HEK293 (cell line): ENCODE results near the gene LDLRAD4.

Experiments used
- CTCF ChIA-PET: fragments of 350-600 bp; formaldehyde crosslinking; extraction: SDS; loops from one replicate; lab custom pipeline; 2021; ENCODE audit warnings: antibody characterized with exemption; lab: Yijun Ruan, JAX
- POLR2A ChIA-PET: fragments of 300-600 bp; formaldehyde crosslinking; extraction: SDS; loops from one replicate; lab custom pipeline; 2020; ENCODE audit warnings: antibody characterized with exemption, inconsistent platforms; lab: Yijun Ruan, JAX
- H3K27ac ChIP-seq: fragments of 200-500 bp; sonication (Bioruptor generic); 2 replicates; pipeline ENCODE4 v1.5.1; 2014; ENCODE audit warnings: low read depth, low read length, control low read depth, inconsistent platforms; ENCODE audit errors: extremely low read depth
- H3K36me3 ChIP-seq, 2 experiments: fragments of 200-500 bp in 1 of 2; sonication (Bioruptor generic) in 1 of 2; 1 replicate in 1 of 2; 2 replicates in 1 of 2; pipeline ENCODE4 v1.5.1; 2014 to 2017; ENCODE audit warnings: inconsistent platforms in 2 of 2, low read length in 2 of 2; ENCODE audit not compliant: control insufficient read depth in 2 of 2, insufficient read depth in 1 of 2
- H3K4me1 ChIP-seq: fragments of 200-500 bp; sonication (Bioruptor generic); 2 replicates; pipeline ENCODE4 v1.5.1; 2014; ENCODE audit warnings: mild to moderate bottlenecking, low read length, inconsistent platforms; ENCODE audit not compliant: control insufficient read depth, insufficient read depth
- H3K4me3 ChIP-seq: 2 replicates; pipeline ENCODE4 v1.5.1; 2011; ENCODE audit warnings: low read depth, mild to moderate bottlenecking, control low read depth, low read length, moderate library complexity
- H3K9me3 ChIP-seq: fragments of 200-500 bp; sonication (Bioruptor generic); 2 replicates; pipeline ENCODE4 v1.5.1; 2014; ENCODE audit warnings: low read depth, low read length, inconsistent platforms; ENCODE audit not compliant: control insufficient read depth, insufficient read depth
- AEBP2 ChIP-seq: fragments of 450-650 bp; formaldehyde crosslinking; IDR thresholded peaks from 2 replicates; pipeline ENCODE4 v1.5.1; 2016; ENCODE audit warnings: missing biosample characterization, missing genetic modification characterization, borderline replicate concordance
- FEZF1 ChIP-seq: fragments of 450-650 bp; formaldehyde crosslinking; IDR thresholded peaks from 2 replicates; pipeline ENCODE4 v1.5.1; 2016; ENCODE audit warnings: missing biosample characterization, missing genetic modification characterization
- GLIS1 ChIP-seq: fragments of 450-650 bp; formaldehyde crosslinking; IDR thresholded peaks from 2 replicates; pipeline ENCODE4 v1.5.1; 2016; ENCODE audit warnings: missing biosample characterization, missing genetic modification characterization
- KLF1 ChIP-seq: fragments of 450-650 bp; formaldehyde crosslinking; IDR thresholded peaks from 2 replicates; pipeline ENCODE4 v1.5.1; 2016; ENCODE audit warnings: missing biosample characterization, missing genetic modification characterization
- OVOL3 ChIP-seq: fragments of 450-650 bp; formaldehyde crosslinking; IDR thresholded peaks from 2 replicates; pipeline ENCODE4 v1.5.1; 2016; ENCODE audit warnings: missing biosample characterization, missing genetic modification characterization
- PATZ1 ChIP-seq: fragments of 450-650 bp; formaldehyde crosslinking; IDR thresholded peaks from 2 replicates; pipeline ENCODE4 v1.5.1; 2016; ENCODE audit warnings: missing biosample characterization, missing genetic modification characterization
- PRDM6 ChIP-seq: fragments of 450-650 bp; formaldehyde crosslinking; IDR thresholded peaks from 2 replicates; pipeline ENCODE4 v1.5.1; 2017; ENCODE audit warnings: missing biosample characterization, missing genetic modification characterization
- TRIM28 ChIP-seq: IDR thresholded peaks from 2 replicates; pipeline ENCODE4 v1.6.1; 2011; ENCODE audit warnings: low read length, control low read depth, borderline replicate concordance
- ZBTB20 ChIP-seq: fragments of 450-650 bp; formaldehyde crosslinking; IDR thresholded peaks from 2 replicates; pipeline ENCODE4 v1.5.1; 2016; ENCODE audit warnings: missing biosample characterization, missing genetic modification characterization
- ZBTB8A ChIP-seq: fragments of 450-650 bp; formaldehyde crosslinking; IDR thresholded peaks from 2 replicates; pipeline ENCODE4 v1.5.1; 2016; ENCODE audit warnings: missing biosample characterization, missing genetic modification characterization
- ZFHX2 ChIP-seq: fragments of 450-650 bp; formaldehyde crosslinking; conservative IDR thresholded peaks from 2 replicates; pipeline ENCODE4 v1.5.1; 2016; ENCODE audit warnings: missing biosample characterization, missing genetic modification characterization
- ZIC2 ChIP-seq: fragments of 450-650 bp; formaldehyde crosslinking; IDR thresholded peaks from 2 replicates; pipeline ENCODE4 v1.5.1; 2016; ENCODE audit warnings: missing biosample characterization, missing genetic modification characterization
- ZNF335 ChIP-seq: fragments of 450-650 bp; formaldehyde crosslinking; conservative IDR thresholded peaks from 2 replicates; pipeline ENCODE4 v1.5.1; 2016; ENCODE audit warnings: missing biosample characterization, missing genetic modification characterization
- ZNF366 ChIP-seq: fragments of 450-650 bp; formaldehyde crosslinking; conservative IDR thresholded peaks from 2 replicates; pipeline ENCODE4 v1.5.1; 2016; ENCODE audit warnings: missing biosample characterization, missing genetic modification characterization
- ZNF449 ChIP-seq: fragments of 450-650 bp; formaldehyde crosslinking; IDR thresholded peaks from 2 replicates; pipeline ENCODE4 v1.5.1; 2017; ENCODE audit warnings: missing biosample characterization, mild to moderate bottlenecking, missing genetic modification characterization, moderate library complexity
- ZNF548 ChIP-seq: fragments of 450-650 bp; formaldehyde crosslinking; IDR thresholded peaks from 2 replicates; pipeline ENCODE4 v1.5.1; 2016; ENCODE audit warnings: missing biosample characterization, missing genetic modification characterization
- ZNF555 ChIP-seq: fragments of 450-650 bp; formaldehyde crosslinking; conservative IDR thresholded peaks from 2 replicates; pipeline ENCODE4 v1.5.1; 2017; ENCODE audit warnings: missing biosample characterization, mild to moderate bottlenecking, missing genetic modification characterization, inconsistent platforms
- ZNF610 ChIP-seq: fragments of 450-650 bp; formaldehyde crosslinking; IDR thresholded peaks from 2 replicates; pipeline ENCODE4 v1.5.1; 2016; ENCODE audit warnings: missing biosample characterization, missing genetic modification characterization, borderline replicate concordance
- ZNF645 ChIP-seq: fragments of 450-650 bp; formaldehyde crosslinking; IDR thresholded peaks from 2 replicates; pipeline ENCODE4; 2016; ENCODE audit warnings: missing biosample characterization, missing genetic modification characterization
- ZXDB ChIP-seq: fragments of 450-650 bp; formaldehyde crosslinking; IDR thresholded peaks from 2 replicates; pipeline ENCODE4 v1.5.1; 2016; ENCODE audit warnings: missing biosample characterization, missing genetic modification characterization
- TF ChIP-seq, protein P1 (sequence below): fragments of 450-650 bp; formaldehyde crosslinking; IDR thresholded peaks from 2 replicates; pipeline ENCODE4 v1.5.1; 2016; ENCODE audit warnings: missing biosample characterization, missing genetic modification characterization

Gene LDLRAD4

DNA sequence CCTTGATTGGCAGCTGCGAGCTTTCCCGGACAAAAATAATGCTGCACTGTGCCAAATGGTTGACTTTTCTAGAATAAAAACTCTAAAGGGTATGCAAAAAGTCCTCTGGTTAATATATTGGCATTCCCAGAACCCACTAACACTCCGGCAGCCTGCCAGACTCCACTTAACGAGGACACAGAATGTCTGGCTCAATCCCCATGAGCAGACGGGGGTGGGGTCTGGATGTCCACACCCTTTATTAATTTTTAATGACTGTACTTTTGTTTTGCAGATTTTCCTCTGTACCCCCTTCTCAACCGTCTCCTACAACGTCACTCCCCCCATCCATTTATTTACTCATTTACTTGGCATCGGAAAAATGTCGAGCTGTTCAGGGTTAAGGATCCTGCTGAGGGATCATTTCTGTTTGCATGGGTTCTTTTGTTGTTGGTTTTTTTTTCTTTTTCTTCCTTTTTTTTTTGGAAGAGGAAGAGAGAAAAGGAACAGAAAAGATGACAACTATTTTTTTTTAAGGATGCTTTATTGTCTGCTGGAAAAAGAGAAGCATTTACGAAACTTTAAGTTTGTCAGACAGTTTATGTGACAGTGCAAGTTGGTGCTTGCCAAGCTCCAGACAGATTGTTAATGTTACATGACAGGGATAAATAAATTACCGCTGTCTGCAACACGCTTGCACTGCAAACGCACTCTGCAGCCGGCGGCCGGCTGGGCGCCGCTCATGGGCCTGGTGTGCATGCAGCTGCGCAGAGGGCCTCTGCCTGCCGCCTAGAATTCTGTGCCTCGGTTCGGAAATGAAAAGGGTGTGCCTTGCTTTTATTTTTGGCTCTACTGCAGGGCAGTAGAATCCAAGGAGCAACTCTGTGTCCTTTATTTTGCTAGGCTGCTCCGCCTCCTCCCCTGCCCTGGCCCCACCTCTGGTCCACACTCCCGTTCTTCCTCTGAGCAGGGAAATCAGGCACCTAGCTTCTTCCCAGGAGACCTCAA lies 3.6 kb downstream of the LDLRAD4 start (continued):
- TF ChIP-seq, protein P1, sequence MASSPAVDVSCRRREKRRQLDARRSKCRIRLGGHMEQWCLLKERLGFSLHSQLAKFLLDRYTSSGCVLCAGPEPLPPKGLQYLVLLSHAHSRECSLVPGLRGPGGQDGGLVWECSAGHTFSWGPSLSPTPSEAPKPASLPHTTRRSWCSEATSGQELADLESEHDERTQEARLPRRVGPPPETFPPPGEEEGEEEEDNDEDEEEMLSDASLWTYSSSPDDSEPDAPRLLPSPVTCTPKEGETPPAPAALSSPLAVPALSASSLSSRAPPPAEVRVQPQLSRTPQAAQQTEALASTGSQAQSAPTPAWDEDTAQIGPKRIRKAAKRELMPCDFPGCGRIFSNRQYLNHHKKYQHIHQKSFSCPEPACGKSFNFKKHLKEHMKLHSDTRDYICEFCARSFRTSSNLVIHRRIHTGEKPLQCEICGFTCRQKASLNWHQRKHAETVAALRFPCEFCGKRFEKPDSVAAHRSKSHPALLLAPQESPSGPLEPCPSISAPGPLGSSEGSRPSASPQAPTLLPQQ = peak; percentile 62
- TF ChIP-seq ZNF335 = peak; percentile 93
- TF ChIP-seq ZBTB8A (tag by site-specific recombination) = peak; percentile 45
- peak; percentile 55; the same call in 1 of the 2 replicates for TF ChIP-seq TRIM28
- no peak for TF ChIP-seq AEBP2 (tag by site-specific recombination)
- peak; percentile 92 for TF ChIP-seq ZNF449 (tag by site-specific recombination)
- TF ChIP-seq KLF1 (tag by site-specific recombination) = peak; percentile 31
- no peak for TF ChIP-seq ZNF645 (tag by site-specific recombination)
- TF ChIP-seq ZNF610 = 0 out of 2 replicates have a peak, but pooled peaks have one; percentile 30
- TF ChIP-seq PRDM6 (tag by site-specific recombination) = peak; percentile 87
- TF ChIP-seq OVOL3 = peak; percentile 23; the same call in 1 of the 2 replicates

GRCh38 chr18:13222856-13223281 lies 4.3 kb downstream of the LDLRAD4 start:
- peak overlapping the region; percentile 93 for H3K27ac ChIP-seq
- ChIA-PET POLR2A (interaction anchor here (2.0 kb wide), 1 partner anchor 8 kb away, joined by 4 read pairs; no protein-coding TSS in a partner anchor), CTCF (interaction anchor here (0.9 to 1.2 kb wide), 2 partner anchors 63 to 64 kb away, joined by 3 to 4 read pairs; no protein-coding TSS in a partner anchor)
- no peaks in the 10 kb centered on the region for H3K9me3 ChIP-seq
- no peaks in the 10 kb centered on the region for H3K36me3 ChIP-seq
- no peak overlapping the region for H3K4me3 ChIP-seq
- peaks cover 49% of the 10 kb centered on the region for H3K4me1 ChIP-seq
- peak; percentile 22; the same call in 1 of the 2 replicates for TF ChIP-seq GLIS1 (tag by site-specific recombination)
- peak; percentile 55 for TF ChIP-seq FEZF1 (tag by site-specific recombination)
- TF ChIP-seq ZNF548 (tag by site-specific recombination) = no peak
- TF ChIP-seq, protein P1 = 0 out of 2 replicates have a peak, but pooled peaks have one; percentile 7
- 0 out of 2 replicates have a peak, but pooled peaks have one; percentile 5 for TF ChIP-seq ZFHX2 (tag by site-specific recombination)
- no peak for TF ChIP-seq ZIC2 (tag by site-specific recombination)
- TF ChIP-seq ZBTB20 = peak; percentile 64; the same call in 1 of the 2 replicates
- 0 out of 2 replicates have a peak, but pooled peaks have one; percentile 18 for TF ChIP-seq PATZ1 (tag by site-specific recombination)
- no peak for TF ChIP-seq ZNF555
- peak; percentile 69 for TF ChIP-seq ZNF335
- TF ChIP-seq ZXDB (tag by site-specific recombination) = peak; percentile 52; the same call in 1 of the 2 replicates
- peak; percentile 41; the same call in 1 of the 2 replicates for TF ChIP-seq ZNF366
